ENCODE results near the gene ADGRB3.
"Not testable (repeated sequence)": the region's sequence is repeated elsewhere in the genome, so short reads cannot be mapped to it uniquely, and the experiment has no call there.

Gene ADGRB3

DNA sequence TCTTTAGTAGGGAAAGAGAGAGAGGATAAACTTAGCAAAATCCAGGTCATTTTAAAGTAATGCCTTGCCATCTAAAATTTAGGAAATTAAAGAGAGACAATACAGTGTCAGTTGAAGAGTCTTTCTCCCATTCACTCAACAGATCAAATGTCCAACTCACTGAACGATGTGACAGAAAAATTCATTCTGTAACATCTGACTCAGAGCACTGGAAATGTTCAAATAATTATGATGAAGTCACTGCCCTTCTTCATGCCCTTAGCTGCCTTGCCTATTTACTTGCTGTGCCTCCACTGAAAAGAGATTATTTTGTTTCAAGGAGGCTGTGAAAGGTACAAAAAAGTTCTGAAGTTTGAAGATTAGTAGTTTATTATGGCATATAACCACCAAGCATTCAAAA, 434.8 kb downstream of the ADGRB3 start:
- DNase-seq = no peak

GRCh38 chr6:69072796-69073195, 437.7 kb downstream of the ADGRB3 start:
- DNase-seq = no peak

DNA sequence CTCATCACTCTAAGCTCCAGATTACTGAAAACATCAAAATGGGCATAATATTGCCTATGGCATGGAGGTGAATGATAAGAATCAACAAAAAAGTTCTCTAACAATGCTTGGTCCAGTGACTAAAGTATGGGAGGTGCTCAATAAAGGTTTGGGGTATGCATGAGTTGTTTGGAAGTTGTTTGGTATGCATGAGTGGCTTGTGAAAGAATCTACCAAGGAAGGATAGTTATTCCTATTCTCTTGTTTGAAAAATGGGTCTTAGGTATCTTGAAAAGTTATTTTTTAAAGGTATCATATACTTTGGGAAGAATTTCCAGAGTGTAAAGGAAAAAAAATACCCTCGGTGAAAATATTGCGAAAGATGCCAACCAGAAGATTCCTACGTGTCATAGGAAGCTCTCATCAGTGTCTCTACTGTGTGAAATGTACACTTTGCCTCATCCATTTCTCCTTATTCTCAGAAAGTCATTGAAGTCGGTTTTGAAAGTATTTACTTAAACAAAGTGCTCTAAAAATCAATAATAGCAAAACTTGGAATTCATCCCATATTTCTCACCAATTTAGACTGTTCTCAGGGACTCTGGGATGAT, 449.8 kb downstream of the ADGRB3 start:
- no peak for DNase-seq

DNA sequence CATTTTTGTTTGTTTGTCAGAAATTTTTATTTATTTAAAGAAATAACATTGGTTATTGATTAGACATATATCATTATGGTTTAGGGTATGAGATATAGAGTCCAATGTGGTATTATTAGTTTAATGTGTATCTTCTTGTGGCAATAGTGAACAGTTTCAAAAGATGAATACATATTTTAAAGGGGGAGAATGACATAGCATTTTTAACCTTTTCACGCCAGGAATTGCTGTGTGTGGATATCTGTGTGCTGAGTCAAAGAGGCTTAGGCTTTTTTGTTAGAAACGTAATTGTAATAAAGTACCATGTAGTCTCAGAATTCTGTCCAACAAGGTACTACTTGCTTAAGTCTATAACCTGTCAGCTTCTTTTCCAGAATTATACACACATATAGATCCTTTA, 451.6 kb downstream of the ADGRB3 start:
- no peak for DNase-seq

- no peak for DNase-seq
Observed at GRCh38 chr6:69089539-69089938, 454.5 kb downstream of the ADGRB3 start.

- no peak for DNase-seq
Observed at GRCh38 chr6:69090132-69090531, 455.1 kb downstream of the ADGRB3 start.

- no peak for DNase-seq
Observed at GRCh38 chr6:69096681-69097080, 461.6 kb downstream of the ADGRB3 start.

GRCh38 chr6:69097948-69098347, 462.9 kb downstream of the ADGRB3 start:
- no peak for DNase-seq

- no peak for DNase-seq
Observed at GRCh38 chr6:69098910-69099309, 463.8 kb downstream of the ADGRB3 start.

GRCh38 chr6:69100772-69101171, 465.7 kb downstream of the ADGRB3 start:
- DNase-seq = no peak

GRCh38 chr6:69102416-69102815, 467.3 kb downstream of the ADGRB3 start:
- no peak for DNase-seq

DNA sequence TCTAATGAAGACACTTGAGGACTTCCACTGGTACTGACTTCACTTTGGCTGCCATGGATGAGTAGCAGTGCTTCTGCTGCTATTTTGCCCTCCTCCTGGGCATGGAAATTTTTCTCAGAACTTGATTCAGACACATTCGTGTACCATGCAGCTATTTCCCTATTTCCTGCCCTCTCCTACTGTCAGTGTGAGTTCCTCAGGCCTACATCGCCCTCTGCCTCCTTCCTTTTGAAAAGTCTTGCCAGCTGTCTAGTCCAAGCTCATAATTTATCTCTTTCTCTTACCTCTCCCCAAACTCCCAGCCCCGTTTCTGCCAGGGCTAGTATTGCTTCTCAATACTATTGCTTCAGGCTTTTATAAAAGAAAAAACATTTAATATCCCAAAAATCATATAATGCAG, 470.2 kb downstream of the ADGRB3 start:
- no peak for DNase-seq

- DNase-seq = no peak
Observed at GRCh38 chr6:69106511-69106910, 471.4 kb downstream of the ADGRB3 start.

DNA sequence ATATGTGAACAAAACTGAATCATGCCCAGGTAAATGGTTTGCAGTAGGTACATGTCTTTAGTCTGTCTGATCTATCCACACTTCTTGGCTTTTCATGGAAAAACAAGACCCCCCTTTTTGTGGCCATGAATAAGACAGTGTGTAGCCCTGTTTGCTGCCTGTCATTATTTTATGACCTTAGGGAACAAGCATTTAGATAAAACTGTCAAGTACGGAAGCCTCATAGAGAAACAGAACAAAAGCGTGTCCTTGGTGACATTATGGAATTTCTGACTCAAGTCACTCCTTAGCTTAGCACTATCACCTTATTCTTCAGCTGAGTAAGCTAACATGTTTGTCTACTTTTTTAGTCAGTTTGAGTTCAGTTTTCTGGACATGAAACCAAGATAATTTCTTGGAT, 476.2 kb downstream of the ADGRB3 start:
- DNase-seq = no peak

DNA sequence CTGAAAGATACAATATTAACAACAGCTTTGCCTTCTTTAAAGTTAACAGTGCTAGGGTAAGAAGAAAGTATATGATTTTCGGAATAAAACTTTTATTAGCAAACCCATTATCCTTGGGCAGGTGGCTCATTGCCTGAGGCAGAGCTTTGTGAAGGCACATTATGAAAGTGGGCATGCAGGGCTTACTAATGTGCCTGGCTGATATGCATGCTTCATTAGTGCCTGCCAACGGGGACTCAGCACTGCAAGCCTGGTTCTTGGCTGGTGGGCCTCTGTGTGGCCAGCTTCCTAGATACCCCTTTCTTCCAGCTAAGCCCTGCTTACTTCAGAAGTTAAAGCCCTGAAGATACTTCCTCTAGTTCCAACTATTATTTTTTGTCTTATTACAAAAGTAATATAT, 481.6 kb downstream of the ADGRB3 start:
- no peak for DNase-seq

GRCh38 chr6:69121461-69122406, 486.7 kb downstream of the ADGRB3 start:
- not testable (repeated sequence) for DNase-seq

GRCh38 chr6:69122407-69122773, 487.3 kb downstream of the ADGRB3 start:
- no peak for DNase-seq

- no peak for DNase-seq
Observed at GRCh38 chr6:69128411-69128810, 493.3 kb downstream of the ADGRB3 start.

- DNase-seq = no peak
Observed at GRCh38 chr6:69129046-69129445, 494.0 kb downstream of the ADGRB3 start.

- no peak for DNase-seq
Observed at GRCh38 chr6:69135927-69136326, 500.8 kb downstream of the ADGRB3 start.

DNA sequence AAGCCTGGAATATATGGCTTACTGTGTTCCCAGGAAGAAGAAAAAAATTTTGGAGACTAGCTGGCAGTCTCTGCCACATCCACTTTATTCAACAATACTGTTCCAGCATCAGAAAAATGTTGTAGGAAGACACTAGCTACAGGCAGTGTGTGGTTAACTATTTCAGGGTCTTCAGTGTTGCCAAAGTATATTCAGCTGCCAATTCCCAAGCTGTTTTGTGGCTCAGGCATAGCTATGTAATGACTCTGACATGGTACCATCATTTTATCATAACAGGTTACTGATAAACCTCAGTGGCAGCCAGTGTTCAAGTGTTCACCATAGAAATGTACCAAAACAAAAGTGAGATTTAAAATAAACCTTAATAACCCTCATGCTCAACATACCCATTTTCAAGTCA, 503.1 kb downstream of the ADGRB3 start:
- no peak for DNase-seq

DNA sequence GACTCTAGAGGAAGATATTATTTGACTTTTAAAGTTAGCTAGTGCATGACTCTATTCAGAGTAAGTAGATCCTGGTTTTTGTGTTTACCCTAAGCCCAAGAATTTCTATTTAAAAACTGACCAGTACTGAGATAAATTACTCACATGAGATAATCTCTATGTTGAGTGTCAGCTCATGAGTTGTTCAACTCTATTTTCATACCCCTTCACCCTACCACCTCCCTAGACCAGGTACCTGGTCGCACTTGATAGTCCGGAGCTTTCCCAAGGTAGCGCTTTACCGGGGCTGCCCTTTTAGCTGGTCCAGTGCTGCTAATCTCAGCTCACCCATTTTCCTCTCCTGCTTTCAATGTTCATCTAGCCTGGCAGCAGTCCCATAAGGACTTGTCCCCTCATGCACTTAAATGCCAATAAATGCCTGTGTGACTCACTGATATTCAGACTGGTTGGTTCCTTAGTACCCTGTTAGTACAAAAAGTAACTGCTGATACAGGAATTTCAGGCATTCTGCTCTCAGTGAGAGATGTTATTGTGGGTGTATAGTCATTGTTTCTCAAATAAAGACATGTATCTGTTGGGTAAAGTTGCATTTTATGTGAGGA, 503.9 kb downstream of the ADGRB3 start:
- DNase-seq = no peak

DNA sequence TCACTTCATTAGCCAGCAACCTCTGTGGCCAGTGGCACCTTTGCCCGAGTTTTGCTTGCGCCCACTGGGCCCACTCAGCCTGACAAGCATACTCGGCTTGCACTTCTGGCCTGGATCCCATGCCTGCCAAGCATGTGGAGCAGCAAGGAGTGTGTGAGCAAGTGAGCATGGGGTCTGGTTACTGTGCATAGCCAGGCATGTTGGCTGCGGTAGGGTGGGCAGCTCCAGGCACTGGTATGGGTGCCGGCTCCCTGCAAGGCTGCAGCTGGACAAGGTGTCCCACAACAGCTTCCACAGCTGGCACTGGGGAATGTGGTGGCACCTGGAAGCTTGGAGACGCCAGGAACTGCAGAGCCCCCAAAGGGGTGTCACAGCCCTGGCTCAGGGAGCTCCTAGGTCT, 510.0 kb downstream of the ADGRB3 start:
- DNase-seq = no peak

DNA sequence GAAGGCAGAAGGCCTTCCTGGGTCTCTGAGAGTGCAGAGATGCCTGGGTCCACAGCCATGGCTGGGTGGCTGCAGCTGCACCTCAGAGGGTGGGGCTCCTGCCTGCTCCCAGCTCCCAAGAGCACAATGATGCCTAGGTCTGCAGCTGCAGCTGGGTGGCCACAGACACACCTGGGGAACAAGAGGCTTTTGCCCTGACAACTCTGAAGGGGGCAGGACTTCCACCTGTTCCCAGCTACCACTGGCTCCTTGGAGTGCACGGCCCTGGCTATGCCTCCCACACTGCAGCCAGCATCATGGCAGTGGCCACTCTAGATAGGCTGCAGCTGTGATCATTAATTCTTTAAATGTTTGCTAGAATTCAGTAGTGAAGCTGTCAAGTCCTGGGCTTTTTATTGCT, 511.3 kb downstream of the ADGRB3 start:
- DNase-seq = no peak

Data from activated CD4-positive, CD25-positive, alpha-beta regulatory T cell treated with anti-CD3 and anti-CD28 coated beads, Interleukin-2, amount 50 U/mL, for 72 hours (primary cell).